Lung (tissue), 12 donors: ENCODE results near the gene ETV7. TPM values are rescaled to one million over a fixed set of nuclear protein-coding genes. Genes with fewer than 3 reads are reported as not detected.

Experiments
- ATAC-seq: fragments of 200-7000 bp; cut with Tn5 transposase; one replicate; pipeline ENCODE4 v1.9.1; 2020; ENCODE audit warnings: moderate number of reproducible peaks; ENCODE audit not compliant: insufficient read depth, low FRiP score
- DNase-seq, 3 donors: peaks; one replicate each; pipeline ENCODE4 v3.0.0-alpha.2; 2013 to 2017
- H3K27ac ChIP-seq, 2 donors: one replicate each; pipeline ENCODE4 v1.5.1; 2013; ENCODE audit warnings: mild to moderate bottlenecking in 2 of 2, moderate library complexity in 2 of 2, control low read depth in 1 of 2, inconsistent platforms in 1 of 2, low read depth in 1 of 2, low read length in 1 of 2
- H3K27me3 ChIP-seq, 3 donors: one replicate each; pipeline ENCODE4 v1.5.1; 2013; ENCODE audit warnings: low read length in 2 of 3; ENCODE audit not compliant: control insufficient read depth in 3 of 3, insufficient read depth in 3 of 3
- H3K36me3 ChIP-seq, 4 donors: one replicate each; pipeline ENCODE4 v1.5.1; 2013; ENCODE audit warnings: low read length in 4 of 4, mild to moderate bottlenecking in 1 of 4, moderate library complexity in 1 of 4; ENCODE audit not compliant: control insufficient read depth in 4 of 4, insufficient read depth in 4 of 4
- H3K4me1 ChIP-seq, 5 donors: one replicate each; pipeline ENCODE4 v1.5.1; 2013; ENCODE audit warnings: low read length in 5 of 5, mild to moderate bottlenecking in 2 of 5, moderate library complexity in 1 of 5; ENCODE audit not compliant: control insufficient read depth in 5 of 5, insufficient read depth in 5 of 5
- H3K4me3 ChIP-seq: one replicate; pipeline ENCODE4 v1.5.1; 2013; ENCODE audit warnings: mild to moderate bottlenecking, control low read depth, moderate library complexity
- H3K9ac ChIP-seq, 2 donors: one replicate each; pipeline ENCODE4 v1.5.1; 2013; ENCODE audit warnings: low read length in 2 of 2, control low read depth in 1 of 2; ENCODE audit not compliant: insufficient read depth in 1 of 2
- H3K9me3 ChIP-seq, 4 donors: one replicate each; pipeline ENCODE4 v1.5.1; 2013; ENCODE audit warnings: low read length in 3 of 4, mild to moderate bottlenecking in 1 of 4, moderate library complexity in 1 of 4; ENCODE audit not compliant: control insufficient read depth in 4 of 4, insufficient read depth in 3 of 4
- CTCF ChIP-seq: IDR thresholded peaks from 2 replicates; pipeline ENCODE4 v1.5.1; 2012; ENCODE audit warnings: mild to moderate bottlenecking; ENCODE audit errors: control extremely low read depth, extremely low read depth
- WGBS, 2 donors: extraction: QIAGEN DNeasy Blood & Tissue Kit; methylation state at CpG; one replicate each; pipeline ENCODE4 v1.1.7; 2013; 5-methylcytosine and 5-hydroxymethylcytosine counted together
- polyA plus RNA-seq, 2 donors: library from polyadenylated mRNA; stranded (reverse); fragments of 200-250 nt; gene quantifications; one replicate each; pipeline ENCODE4 v1.2.1, GENCODE V29; 2013
- total RNA-seq, 2 donors: library from RNA; depleted of rRNA in 1 of 2; stranded (reverse); fragments of >200 nt in 1 of 2; gene quantifications; one replicate each; pipeline ENCODE4 v1.2.1, GENCODE V29; 2014 to 2021
- donor health status: control.
- donor health status: control.
- donor health status: Bipolar disorder and iron deficiency.
- donor health status: healthy.
- donor health status: DM: yes; HTN: yes; CAD: no.

ETV7 gene
- total and polyA plus RNA-seq, 4 donors: 1.4 to 6.6 (median 3.6) TPM

GRCh38 chr6:36336779-36337241 is 50.7 kb downstream of the ETV7 start, which contains the start of gene BNIP5:
BNIP5 (minus strand) TSS chr6:36336888; CDS start chr6:36330690, 6,198 bp downstream.
- WGBS, 2 donors: 60 to 62% methylated on average over 3 of the region's 3 CpGs
- no peak for DNase-seq
- H3K27ac ChIP-seq: no peak within 1 kb of the TSS
- H3K36me3 ChIP-seq: no peaks in the 10 kb centered on the region
- H3K4me1 ChIP-seq: peaks cover 0 to 15% (median 2%) of the 10 kb centered on the region in 5 donors
- no peak within 1 kb of the TSS for H3K9ac ChIP-seq
- ATAC-seq: no peak
- no peak within 1 kb of the TSS for H3K4me3 ChIP-seq
- H3K9me3 ChIP-seq: no peaks in the 10 kb centered on the region
- H3K27me3 ChIP-seq: peaks cover 0 to 46% (median 7%) of the 10 kb centered on the region in 3 donors
- TF ChIP-seq CTCF: no peak

GRCh38 chr6:36336208-36336710 is 51.2 kb downstream of the ETV7 start:
- no peak for TF ChIP-seq CTCF
- no peak overlapping the region for H3K9ac ChIP-seq
- 85 to 95% methylated on average over 5 of the region's 5 CpGs for WGBS, 2 donors
- peaks cover 0 to 46% (median 6%) of the 10 kb centered on the region in 3 donors for H3K27me3 ChIP-seq
- no peak overlapping the region for H3K4me3 ChIP-seq
- DNase-seq: no peak
- H3K4me1 ChIP-seq: peaks cover 0 to 15% (median 2%) of the 10 kb centered on the region in 5 donors
- no peak overlapping the region for H3K27ac ChIP-seq
- H3K36me3 ChIP-seq: no peaks in the 10 kb centered on the region
- no peaks in the 10 kb centered on the region for H3K9me3 ChIP-seq
- ATAC-seq: no peak

GRCh38 chr6:36335465-36336207 is 51.8 kb downstream of the ETV7 start:
- H3K36me3 ChIP-seq: no peaks in the 10 kb centered on the region
- DNase-seq (no peak), ATAC-seq (no peak)
- TF ChIP-seq CTCF: no peak
- WGBS, 2 donors: 84 to 92% methylated on average over 14 of the region's 14 CpGs
- H3K27me3 ChIP-seq: peaks cover 0 to 44% (median 6%) of the 10 kb centered on the region in 3 donors
- no peak overlapping the region for H3K27ac ChIP-seq
- no peak overlapping the region for H3K9ac ChIP-seq
- peaks cover 0 to 12% (median 2%) of the 10 kb centered on the region in 5 donors for H3K4me1 ChIP-seq
- no peaks in the 10 kb centered on the region for H3K9me3 ChIP-seq
- H3K4me3 ChIP-seq: no peak overlapping the region
